Natural killer cell (primary cell): Measurements from ENCODE around the gene RHEB. TPM values are rescaled to one million over a fixed set of nuclear protein-coding genes. Genes with fewer than 3 reads are reported as not detected.

Experiments
- ATAC-seq, 3 donors: fragments of 150-1000 bp in 2 of 3; fragments of 200-7000 bp in 1 of 3; cut with Tn5 transposase; 1 replicate in 1 of 3; 2 replicates in 2 of 3; pipeline ENCODE4 v1.10.0; 2021; ENCODE audit warnings: mild to moderate bottlenecking in 2 of 3, moderate library complexity in 2 of 3
- DNase-seq, 2 donors: peaks; one replicate each; pipeline versions ENCODE4 v3.0.0 to v3.0.0-alpha.2; 2013 to 2021; ENCODE audit warnings: mixed read lengths in 1 of 2
- H3K27ac ChIP-seq: one replicate; pipeline ENCODE4 v1.5.1; 2013; ENCODE audit warnings: mild to moderate bottlenecking, low read length
- H3K27me3 ChIP-seq: one replicate; pipeline ENCODE4 v1.6.1; 2013; ENCODE audit warnings: low read length; ENCODE audit not compliant: control insufficient read depth, insufficient read depth
- H3K36me3 ChIP-seq: one replicate; pipeline ENCODE4 v1.6.1; 2013; ENCODE audit warnings: low read length; ENCODE audit not compliant: control insufficient read depth, insufficient read depth
- H3K4me1 ChIP-seq: one replicate; pipeline ENCODE4 v1.6.1; 2013; ENCODE audit warnings: low read length; ENCODE audit not compliant: control insufficient read depth, insufficient read depth
- H3K4me3 ChIP-seq: one replicate; pipeline ENCODE4 v1.5.1; 2013; ENCODE audit warnings: low read length
- H3K9me3 ChIP-seq: one replicate; pipeline ENCODE4 v1.6.1; 2013; ENCODE audit warnings: low read length; ENCODE audit not compliant: control insufficient read depth, insufficient read depth
- H3K27ac Mint-ChIP-seq, 2 donors: one replicate each; pipeline ENCODE4 v1.8.0; 2022; ENCODE audit warnings: mild to moderate bottlenecking in 2 of 2, mixed read lengths in 2 of 2, moderate library complexity in 1 of 2
- H3K27me3 Mint-ChIP-seq, 2 donors: one replicate each; pipeline ENCODE4 v1.8.0; 2022; ENCODE audit warnings: low read depth in 2 of 2, mixed read lengths in 2 of 2
- H3K36me3 Mint-ChIP-seq: one replicate; pipeline ENCODE4 v1.8.0; 2022; ENCODE audit warnings: mixed read lengths
- H3K4me1 Mint-ChIP-seq, 2 donors: one replicate each; pipeline ENCODE4 v1.8.0; 2022; ENCODE audit warnings: mixed read lengths in 2 of 2
- H3K4me3 Mint-ChIP-seq: one replicate; pipeline ENCODE4 v1.8.0; 2022; ENCODE audit warnings: mild to moderate bottlenecking, moderate library complexity, mixed read lengths
- H3K9me3 Mint-ChIP-seq, 2 donors: one replicate each; pipeline ENCODE4 v1.8.0; 2022; ENCODE audit warnings: mixed read lengths in 2 of 2
- WGBS: methylation state at CpG from one replicate; pipeline ENCODE4 v1.1.7; 2013; ENCODE audit warnings: missing lambda C conversion rate; ENCODE audit not compliant: insufficient coverage; 5-methylcytosine and 5-hydroxymethylcytosine counted together
- intact Hi-C: fragments of 100-400 bp; cut with micrococcal nuclease; formaldehyde crosslinking; loops from one replicate; pipeline ENCODE4 v1.14.2; 2022
- total RNA-seq, 4 donors: library from RNA; stranded (reverse); fragments of 120-200 nt in 1 of 4; gene quantifications; one replicate each; pipeline versions ENCODE4 v1.2.3 to v1.2.4, GENCODE V29; 2013 to 2022
- TF ChIP-seq, protein P1 (sequence below): fragments of 200-600 bp; IDR thresholded peaks from one replicate; pipeline ENCODE4 v1.8.0; 2022; ENCODE audit warnings: antibody characterized with exemption

Gene RHEB
- total RNA-seq, 3 donors from 2014 or later (not counting 1 experiment from before 2014, with no cell fraction given): 51.0 to 63.3 (median 63.3) TPM

GRCh38 chr7:151468217-151469018, 51.3 kb downstream of the RHEB start:
- 93% methylated on average over 15 of the region's 19 CpGs for WGBS
- Histone ChIP-seq H3K27me3 (no peaks in the 10 kb centered on the region), H3K36me3 (peaks cover 42% of the 10 kb centered on the region), H3K4me1 (peaks cover 16% of the 10 kb centered on the region), H3K9me3 (no peaks in the 10 kb centered on the region), H3K27ac (no peak overlapping the region), H3K4me3 (no peak overlapping the region)
- DNase-seq: peak in 1 of 2 donors; percentile 30
- intact Hi-C loops: no loop called here
- Mint-ChIP-seq H3K27me3 (no peaks in the 10 kb centered on the region), H3K9me3 (peaks cover 0 to under 1% of the 10 kb centered on the region in 2 donors), H3K4me1 (peaks cover 51 to 57% of the 10 kb centered on the region in 2 donors), H3K27ac (peak overlapping the region; percentile 77 to 79), H3K36me3 (peaks cover 34% of the 10 kb centered on the region), H3K4me3 (no peak overlapping the region)
- TF ChIP-seq, protein P1, sequence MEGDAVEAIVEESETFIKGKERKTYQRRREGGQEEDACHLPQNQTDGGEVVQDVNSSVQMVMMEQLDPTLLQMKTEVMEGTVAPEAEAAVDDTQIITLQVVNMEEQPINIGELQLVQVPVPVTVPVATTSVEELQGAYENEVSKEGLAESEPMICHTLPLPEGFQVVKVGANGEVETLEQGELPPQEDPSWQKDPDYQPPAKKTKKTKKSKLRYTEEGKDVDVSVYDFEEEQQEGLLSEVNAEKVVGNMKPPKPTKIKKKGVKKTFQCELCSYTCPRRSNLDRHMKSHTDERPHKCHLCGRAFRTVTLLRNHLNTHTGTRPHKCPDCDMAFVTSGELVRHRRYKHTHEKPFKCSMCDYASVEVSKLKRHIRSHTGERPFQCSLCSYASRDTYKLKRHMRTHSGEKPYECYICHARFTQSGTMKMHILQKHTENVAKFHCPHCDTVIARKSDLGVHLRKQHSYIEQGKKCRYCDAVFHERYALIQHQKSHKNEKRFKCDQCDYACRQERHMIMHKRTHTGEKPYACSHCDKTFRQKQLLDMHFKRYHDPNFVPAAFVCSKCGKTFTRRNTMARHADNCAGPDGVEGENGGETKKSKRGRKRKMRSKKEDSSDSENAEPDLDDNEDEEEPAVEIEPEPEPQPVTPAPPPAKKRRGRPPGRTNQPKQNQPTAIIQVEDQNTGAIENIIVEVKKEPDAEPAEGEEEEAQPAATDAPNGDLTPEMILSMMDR: no peak
- ATAC-seq: peak in 1 of 3 donors; percentile 39

- peaks cover 10% of the 10 kb centered on the region for H3K9me3 ChIP-seq
- peaks cover 35% of the 10 kb centered on the region for H3K36me3 ChIP-seq
- H3K4me3 ChIP-seq: no peak overlapping the region
- Mint-ChIP-seq H3K27me3 (peaks cover 0 to under 1% of the 10 kb centered on the region in 2 donors), H3K4me1 (peaks cover 24 to 33% of the 10 kb centered on the region in 2 donors), H3K4me3 (no peak overlapping the region), H3K9me3 (peaks cover 2 to 7% of the 10 kb centered on the region in 2 donors), H3K36me3 (peaks cover 40% of the 10 kb centered on the region), H3K27ac (no peak overlapping the region)
- WGBS: 96% methylated on average over 8 of the region's 8 CpGs
- no peaks in the 10 kb centered on the region for H3K4me1 ChIP-seq
- no peak overlapping the region for H3K27ac ChIP-seq
- intact Hi-C loops: no loop called here
- H3K27me3 ChIP-seq: no peaks in the 10 kb centered on the region
- TF ChIP-seq, protein P1: no peak
- ATAC-seq (no peak), DNase-seq (no peak)
These were observed 54.5 kb downstream of the RHEB start for GRCh38 chr7:151465169-151465568.

DNA sequence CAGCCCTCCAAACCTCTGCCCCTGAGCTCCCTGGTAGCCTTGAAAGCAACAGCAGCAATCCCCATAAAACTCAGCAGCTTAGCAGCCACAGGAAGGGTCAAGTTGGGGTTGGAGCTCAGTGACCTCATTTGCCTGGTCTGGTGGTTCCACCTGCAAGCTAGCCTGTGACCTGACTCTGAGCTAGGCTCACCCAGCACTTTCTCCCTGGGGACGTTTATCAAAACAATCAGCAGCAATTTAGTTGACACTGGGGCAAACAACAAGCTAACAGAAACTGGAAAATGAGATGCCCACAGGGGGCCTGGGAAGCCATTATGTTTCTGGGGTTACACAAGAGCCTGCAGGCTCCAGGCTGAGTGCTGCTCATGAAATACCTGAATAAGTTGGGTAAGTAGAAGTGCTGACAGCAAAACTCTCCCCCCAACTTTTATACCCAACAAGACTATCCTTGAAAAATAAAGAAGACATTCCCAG, 57.4 kb downstream of the RHEB start:
- no peak overlapping the region for H3K27ac ChIP-seq
- Mint-ChIP-seq H3K27ac (no peak overlapping the region), H3K27me3 (peaks cover 0 to 8% of the 10 kb centered on the region in 2 donors), H3K9me3 (peaks cover 2 to 7% of the 10 kb centered on the region in 2 donors), H3K36me3 (peaks cover 24% of the 10 kb centered on the region), H3K4me1 (peaks cover 0 to 6% of the 10 kb centered on the region in 2 donors), H3K4me3 (no peak overlapping the region)
- TF ChIP-seq, protein P1: no peak
- WGBS: 83% methylated on average over 1 of the region's 1 CpG
- H3K9me3 ChIP-seq: peaks cover 10% of the 10 kb centered on the region
- ATAC-seq: no peak
- no peaks in the 10 kb centered on the region for H3K4me1 ChIP-seq
- H3K4me3 ChIP-seq: no peak overlapping the region
- no peaks in the 10 kb centered on the region for H3K27me3 ChIP-seq
- no peak for DNase-seq
- intact Hi-C loops: no loop called here
- peaks cover 16% of the 10 kb centered on the region for H3K36me3 ChIP-seq
